Uterus (tissue), 2 donors: ENCODE measurements around the gene ANKRD33B.

Experiments
- POLR2A ChIP-seq, 2 donors: fragments of 450-650 bp; IDR thresholded peaks; one replicate each; pipeline ENCODE4 v1.6.1; 2016; ENCODE audit warnings: antibody characterized with exemption in 2 of 2, mild to moderate bottlenecking in 1 of 2, moderate library complexity in 1 of 2
- TF ChIP-seq, protein P1 (sequence below), 4 experiments: fragments of 200-600 bp in 2 of 4; fragments of 450-650 bp in 2 of 4; sonication (generic) in 2 of 4; IDR thresholded peaks; one replicate each; pipeline ENCODE4 v1.5.1; 2016 to 2019; ENCODE audit warnings: antibody characterized with exemption in 4 of 4, mild to moderate bottlenecking in 2 of 4, moderate library complexity in 1 of 4

DNA sequence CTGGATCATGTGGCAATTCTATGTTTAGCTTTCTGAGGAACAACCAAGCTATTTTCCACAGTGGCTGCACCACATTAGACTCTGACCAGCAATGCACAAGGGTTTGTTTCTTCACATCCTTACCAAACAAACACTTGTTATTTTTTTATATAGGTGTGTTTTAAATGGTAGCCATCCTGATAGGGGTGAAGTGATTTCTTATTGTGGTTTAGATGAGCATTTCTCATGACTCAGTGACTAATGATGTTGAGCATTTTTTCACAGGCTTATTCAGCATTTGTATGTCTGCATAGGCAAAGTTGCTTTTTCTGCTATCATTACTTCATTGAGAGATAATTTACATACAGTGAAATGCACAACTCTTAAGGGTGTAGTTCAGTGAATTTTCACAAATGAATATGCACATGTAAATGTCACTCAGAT lies 36.0 kb downstream of the ANKRD33B start:
- TF ChIP-seq, protein P1, sequence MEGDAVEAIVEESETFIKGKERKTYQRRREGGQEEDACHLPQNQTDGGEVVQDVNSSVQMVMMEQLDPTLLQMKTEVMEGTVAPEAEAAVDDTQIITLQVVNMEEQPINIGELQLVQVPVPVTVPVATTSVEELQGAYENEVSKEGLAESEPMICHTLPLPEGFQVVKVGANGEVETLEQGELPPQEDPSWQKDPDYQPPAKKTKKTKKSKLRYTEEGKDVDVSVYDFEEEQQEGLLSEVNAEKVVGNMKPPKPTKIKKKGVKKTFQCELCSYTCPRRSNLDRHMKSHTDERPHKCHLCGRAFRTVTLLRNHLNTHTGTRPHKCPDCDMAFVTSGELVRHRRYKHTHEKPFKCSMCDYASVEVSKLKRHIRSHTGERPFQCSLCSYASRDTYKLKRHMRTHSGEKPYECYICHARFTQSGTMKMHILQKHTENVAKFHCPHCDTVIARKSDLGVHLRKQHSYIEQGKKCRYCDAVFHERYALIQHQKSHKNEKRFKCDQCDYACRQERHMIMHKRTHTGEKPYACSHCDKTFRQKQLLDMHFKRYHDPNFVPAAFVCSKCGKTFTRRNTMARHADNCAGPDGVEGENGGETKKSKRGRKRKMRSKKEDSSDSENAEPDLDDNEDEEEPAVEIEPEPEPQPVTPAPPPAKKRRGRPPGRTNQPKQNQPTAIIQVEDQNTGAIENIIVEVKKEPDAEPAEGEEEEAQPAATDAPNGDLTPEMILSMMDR (IDR thresholded peaks at IDR 0.05), result no peak
- TF ChIP-seq POLR2A (IDR thresholded peaks at IDR 0.05), result no peak
